Large intestine (tissue), 3 donors: ENCODE results near the gene UBTF. TPM values are rescaled to one million over a fixed set of nuclear protein-coding genes. Genes with fewer than 3 reads are reported as not detected.

ENCODE experiments used
- DNase-seq, 2 donors: peaks; one replicate each; pipeline versions ENCODE4 v3.0.0 to v3.0.0-alpha.2; 2013
- H3K27ac ChIP-seq: one replicate; pipeline ENCODE4 v1.5.1; 2013; ENCODE audit warnings: low read length
- H3K27me3 ChIP-seq: 2 replicates; pipeline ENCODE4 v1.6.1; 2013; ENCODE audit warnings: low read length; ENCODE audit not compliant: control insufficient read depth, insufficient read depth
- H3K36me3 ChIP-seq: 2 replicates; pipeline ENCODE4 v1.6.1; 2013; ENCODE audit warnings: low read length; ENCODE audit not compliant: control insufficient read depth, insufficient read depth
- H3K4me1 ChIP-seq: one replicate; pipeline ENCODE4 v1.6.1; 2013; ENCODE audit warnings: low read length; ENCODE audit not compliant: control insufficient read depth, insufficient read depth
- H3K4me3 ChIP-seq: one replicate; pipeline ENCODE4 v1.5.1; 2013; ENCODE audit warnings: low read length
- H3K9me3 ChIP-seq: one replicate; pipeline ENCODE4 v1.6.1; 2013; ENCODE audit warnings: mild to moderate bottlenecking, low read depth, low read length, moderate library complexity; ENCODE audit not compliant: control insufficient read depth
- WGBS: methylation state at CpG from one replicate; pipeline ENCODE4 v1.1.5; 2013; ENCODE audit warnings: low lambda C conversion rate; ENCODE audit not compliant: insufficient coverage; 5-methylcytosine and 5-hydroxymethylcytosine counted together
- polyA plus RNA-seq: library from polyadenylated mRNA; unstranded; fragments of 120-200 nt; gene quantifications from one replicate; pipeline ENCODE4 v1.2.1, GENCODE V29; 2013

The UBTF gene
- polyA plus RNA-seq, 1 donor: 67.4 TPM

GRCh38 chr17:44260296-44260695, 40.8 kb upstream of the UBTF start:
- H3K4me1 ChIP-seq: no peaks in the 10 kb centered on the region
- H3K36me3 ChIP-seq: no peaks in the 10 kb centered on the region
- H3K27me3 ChIP-seq: no peaks in the 10 kb centered on the region
- DNase-seq: no peak
- H3K9me3 ChIP-seq: no peaks in the 10 kb centered on the region
- H3K27ac ChIP-seq: no peak overlapping the region
- WGBS: no CpG with 5 or more reads among the region's 6 CpGs
- no peak overlapping the region for H3K4me3 ChIP-seq

- no peaks in the 10 kb centered on the region for H3K9me3 ChIP-seq
- no peak for DNase-seq
- H3K27ac ChIP-seq: no peak overlapping the region
- H3K36me3 ChIP-seq: no peaks in the 10 kb centered on the region
- peaks cover 7% of the 10 kb centered on the region for H3K27me3 ChIP-seq
- no peaks in the 10 kb centered on the region for H3K4me1 ChIP-seq
- H3K4me3 ChIP-seq: no peak overlapping the region
- WGBS: no CpG with 5 or more reads among the region's 17 CpGs
These were observed 39.4 kb upstream of the UBTF start for GRCh38 chr17:44258811-44259351.

- Histone ChIP-seq H3K27ac (no peak overlapping the region), H3K27me3 (peaks cover 7% of the 10 kb centered on the region), H3K36me3 (no peaks in the 10 kb centered on the region), H3K4me3 (no peak overlapping the region), H3K4me1 (no peaks in the 10 kb centered on the region), H3K9me3 (no peaks in the 10 kb centered on the region)
- DNase-seq: no peak
- 60% methylated on average over 1 of the region's 23 CpGs for WGBS
These were observed 38.6 kb upstream of the UBTF start for GRCh38 chr17:44257815-44258760.

- Histone ChIP-seq H3K27ac (no peak overlapping the region), H3K9me3 (no peaks in the 10 kb centered on the region), H3K4me1 (no peaks in the 10 kb centered on the region), H3K27me3 (peaks cover 7% of the 10 kb centered on the region), H3K4me3 (no peak overlapping the region), H3K36me3 (no peaks in the 10 kb centered on the region)
- DNase-seq: no peak
- no CpG with 5 or more reads among the region's 4 CpGs for WGBS
These were observed 37.2 kb upstream of the UBTF start for GRCh38 chr17:44256671-44257070.

- Histone ChIP-seq H3K4me3 (no peak overlapping the region), H3K9me3 (no peaks in the 10 kb centered on the region), H3K4me1 (no peaks in the 10 kb centered on the region), H3K27me3 (peaks cover 7% of the 10 kb centered on the region), H3K36me3 (no peaks in the 10 kb centered on the region), H3K27ac (no peak overlapping the region)
- WGBS: 100% methylated on average over 1 of the region's 2 CpGs
- DNase-seq: no peak
These were observed 36.4 kb upstream of the UBTF start for GRCh38 chr17:44255915-44256314.

GRCh38 chr17:44254361-44255095, 35.1 kb upstream of the UBTF start:
- Histone ChIP-seq H3K9me3 (no peaks in the 10 kb centered on the region), H3K36me3 (no peaks in the 10 kb centered on the region), H3K27me3 (peaks cover 7% of the 10 kb centered on the region), H3K27ac (no peak overlapping the region), H3K4me3 (no peak overlapping the region), H3K4me1 (no peaks in the 10 kb centered on the region)
- WGBS: no CpG with 5 or more reads among the region's 10 CpGs
- no peak for DNase-seq

GRCh38 chr17:44253006-44253405, 33.5 kb upstream of the UBTF start:
- Histone ChIP-seq H3K27ac (no peak overlapping the region), H3K36me3 (no peaks in the 10 kb centered on the region), H3K27me3 (peaks cover 7% of the 10 kb centered on the region), H3K9me3 (no peaks in the 10 kb centered on the region), H3K4me3 (no peak overlapping the region), H3K4me1 (no peaks in the 10 kb centered on the region)
- no CpG with 5 or more reads among the region's 14 CpGs for WGBS
- no peak for DNase-seq

GRCh38 chr17:44251062-44251461, 31.6 kb upstream of the UBTF start:
- H3K36me3 ChIP-seq: no peaks in the 10 kb centered on the region
- H3K27ac ChIP-seq: no peak overlapping the region
- H3K27me3 ChIP-seq: peaks cover 7% of the 10 kb centered on the region
- WGBS: no CpG with 5 or more reads among the region's 17 CpGs
- H3K9me3 ChIP-seq: no peaks in the 10 kb centered on the region
- DNase-seq: no peak
- no peak overlapping the region for H3K4me3 ChIP-seq
- peaks cover 5% of the 10 kb centered on the region for H3K4me1 ChIP-seq

- H3K4me1 ChIP-seq: peaks cover 5% of the 10 kb centered on the region
- no peak overlapping the region for H3K4me3 ChIP-seq
- H3K27me3 ChIP-seq: peaks cover 4% of the 10 kb centered on the region
- no peak for DNase-seq
- H3K36me3 ChIP-seq: no peaks in the 10 kb centered on the region
- no peak overlapping the region for H3K27ac ChIP-seq
- 100% methylated on average over 1 of the region's 9 CpGs for WGBS
- no peaks in the 10 kb centered on the region for H3K9me3 ChIP-seq
These were observed 30.2 kb upstream of the UBTF start for GRCh38 chr17:44249501-44250246.
